ENCODE results near the gene NT5C2. TPM values are rescaled to one million over a fixed set of nuclear protein-coding genes. Genes with fewer than 3 reads are reported as not detected.

NT5C2 gene
- total RNA-seq, 4 donors from 2014 or later, result 33.5 to 53.2 (median 35.3) TPM

- Histone ChIP-seq H3K4me3 (no peak overlapping the region), H3K27me3 (no peaks in the 10 kb centered on the region), H3K27ac (peak overlapping the region in 3 of 4 donors; percentile 1 to 45 (median 39)), H3K36me3 (peaks cover 9 to 90% of the 10 kb centered on the region in 2 donors), H3K9me3 (no peaks in the 10 kb centered on the region), H3K4me1 (no peaks in the 10 kb centered on the region)
- DNase-seq (no peak), ATAC-seq (no peak)
- TF ChIP-seq, protein P1, sequence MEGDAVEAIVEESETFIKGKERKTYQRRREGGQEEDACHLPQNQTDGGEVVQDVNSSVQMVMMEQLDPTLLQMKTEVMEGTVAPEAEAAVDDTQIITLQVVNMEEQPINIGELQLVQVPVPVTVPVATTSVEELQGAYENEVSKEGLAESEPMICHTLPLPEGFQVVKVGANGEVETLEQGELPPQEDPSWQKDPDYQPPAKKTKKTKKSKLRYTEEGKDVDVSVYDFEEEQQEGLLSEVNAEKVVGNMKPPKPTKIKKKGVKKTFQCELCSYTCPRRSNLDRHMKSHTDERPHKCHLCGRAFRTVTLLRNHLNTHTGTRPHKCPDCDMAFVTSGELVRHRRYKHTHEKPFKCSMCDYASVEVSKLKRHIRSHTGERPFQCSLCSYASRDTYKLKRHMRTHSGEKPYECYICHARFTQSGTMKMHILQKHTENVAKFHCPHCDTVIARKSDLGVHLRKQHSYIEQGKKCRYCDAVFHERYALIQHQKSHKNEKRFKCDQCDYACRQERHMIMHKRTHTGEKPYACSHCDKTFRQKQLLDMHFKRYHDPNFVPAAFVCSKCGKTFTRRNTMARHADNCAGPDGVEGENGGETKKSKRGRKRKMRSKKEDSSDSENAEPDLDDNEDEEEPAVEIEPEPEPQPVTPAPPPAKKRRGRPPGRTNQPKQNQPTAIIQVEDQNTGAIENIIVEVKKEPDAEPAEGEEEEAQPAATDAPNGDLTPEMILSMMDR (IDR thresholded peaks at IDR 0.05 in 4 of 5, conservative IDR thresholded peaks at IDR 0.05 in 1 of 5), result no peak
- no peak for TF ChIP-seq POLR2A (IDR thresholded peaks at IDR 0.05)
- in situ Hi-C loops (cut with MboI; ENCODE audit: low sequenced_read_pairs in 4 of 4), result no loop called here
- intact Hi-C loops (cut with DNase I; ENCODE audit: low total_unique reads), result no loop called here
Measured at GRCh38 chr10:103096130-103096529, 96.9 kb downstream of the NT5C2 start.

GRCh38 chr10:103095005-103095404 is 98.1 kb downstream of the NT5C2 start:
- TF ChIP-seq, protein P1 (IDR thresholded peaks at IDR 0.05 in 4 of 5, conservative IDR thresholded peaks at IDR 0.05 in 1 of 5), result no peak
- TF ChIP-seq POLR2A (IDR thresholded peaks at IDR 0.05), result no peak
- peak overlapping the region in 1 of 4 donors; percentile 39 for H3K27ac ChIP-seq
- H3K4me1 ChIP-seq, result no peaks in the 10 kb centered on the region
- DNase-seq (no peak), ATAC-seq (no peak)
- H3K9me3 ChIP-seq, result no peaks in the 10 kb centered on the region
- in situ Hi-C loops (cut with MboI; ENCODE audit: low sequenced_read_pairs in 4 of 4), result no loop called here
- peaks cover 10 to 92% of the 10 kb centered on the region in 2 donors for H3K36me3 ChIP-seq
- intact Hi-C loops (cut with DNase I; ENCODE audit: low total_unique reads), result no loop called here
- H3K27me3 ChIP-seq, result no peaks in the 10 kb centered on the region
- no peak overlapping the region for H3K4me3 ChIP-seq

DNA sequence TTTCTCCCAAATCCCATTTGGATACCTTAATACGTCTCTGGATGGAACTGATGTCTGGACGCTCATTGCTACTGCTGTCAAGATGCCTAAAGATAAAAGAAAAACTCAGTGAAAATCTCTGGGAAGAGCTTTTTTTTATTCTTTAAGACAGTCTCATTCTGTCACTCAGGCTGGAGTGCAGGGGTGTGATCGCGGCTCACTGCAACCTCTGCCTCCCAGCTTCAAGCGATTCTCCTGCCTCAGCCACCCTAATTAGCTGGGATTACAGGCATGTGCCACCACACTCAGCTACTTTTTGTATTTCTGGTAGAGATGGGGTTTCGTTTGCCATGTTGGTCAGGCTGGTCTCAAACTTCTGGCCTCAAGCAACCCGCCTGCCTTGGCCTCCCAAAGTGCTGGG is 102.2 kb downstream of the NT5C2 start:
- H3K4me3 ChIP-seq, result no peak overlapping the region
- H3K27ac ChIP-seq, result peak overlapping the region in 1 of 4 donors; percentile 5
- in situ Hi-C loops (cut with MboI; ENCODE audit: low sequenced_read_pairs in 4 of 4) (no loop called here), intact Hi-C loops (cut with DNase I; ENCODE audit: low total_unique reads) (no loop called here)
- DNase-seq (no peak), ATAC-seq (no peak)
- H3K9me3 ChIP-seq, result no peaks in the 10 kb centered on the region
- no peaks in the 10 kb centered on the region for H3K4me1 ChIP-seq
- H3K36me3 ChIP-seq, result peaks cover 11 to 99% of the 10 kb centered on the region in 2 donors
- no peaks in the 10 kb centered on the region for H3K27me3 ChIP-seq
- TF ChIP-seq, protein P1 (IDR thresholded peaks at IDR 0.05 in 4 of 5, conservative IDR thresholded peaks at IDR 0.05 in 1 of 5), result no peak
- TF ChIP-seq POLR2A (IDR thresholded peaks at IDR 0.05), result no peak

DNA sequence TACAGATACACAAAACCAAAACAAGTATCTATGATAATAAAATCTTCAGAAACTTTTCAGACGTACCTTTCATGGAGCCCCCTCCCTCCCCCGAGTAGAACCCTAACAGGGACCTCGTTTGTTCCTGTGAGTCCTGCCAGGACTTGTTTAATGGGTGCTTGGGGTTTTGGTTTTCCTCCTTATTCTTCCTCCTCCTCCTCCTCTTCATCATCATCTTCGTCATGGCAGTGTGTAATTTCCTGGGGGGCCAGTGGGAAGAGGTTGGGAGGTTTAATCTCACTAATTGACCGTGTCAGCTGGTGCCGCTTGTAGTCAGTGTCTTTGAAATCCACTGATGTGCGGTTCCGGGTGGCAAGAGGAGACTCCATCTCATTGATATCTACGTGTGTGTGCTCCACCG is 103.6 kb downstream of the NT5C2 start:
- Histone ChIP-seq H3K4me3 (no peak overlapping the region), H3K36me3 (peaks cover 11 to 99% of the 10 kb centered on the region in 2 donors), H3K27ac (no peak overlapping the region), H3K27me3 (no peaks in the 10 kb centered on the region), H3K9me3 (no peaks in the 10 kb centered on the region), H3K4me1 (no peaks in the 10 kb centered on the region)
- ATAC-seq (no peak), DNase-seq (no peak)
- in situ Hi-C loops (cut with MboI; ENCODE audit: low sequenced_read_pairs in 4 of 4) (no loop called here), intact Hi-C loops (cut with DNase I; ENCODE audit: low total_unique reads) (no loop called here)
- TF ChIP-seq, protein P1 (IDR thresholded peaks at IDR 0.05 in 4 of 5, conservative IDR thresholded peaks at IDR 0.05 in 1 of 5), result no peak
- no peak for TF ChIP-seq POLR2A (IDR thresholded peaks at IDR 0.05)

GRCh38 chr10:103086799-103087198 is 106.3 kb downstream of the NT5C2 start:
- DNase-seq, result no peak
- intact Hi-C loops (cut with DNase I; ENCODE audit: low total_unique reads), result no loop called here
- Histone ChIP-seq H3K9me3 (no peaks in the 10 kb centered on the region), H3K27ac (no peak overlapping the region), H3K27me3 (no peaks in the 10 kb centered on the region), H3K4me1 (no peaks in the 10 kb centered on the region), H3K36me3 (peaks cover 7 to 81% of the 10 kb centered on the region in 2 donors), H3K4me3 (no peak overlapping the region)
- no peak for TF ChIP-seq POLR2A (IDR thresholded peaks at IDR 0.05)
- TF ChIP-seq, protein P1 (IDR thresholded peaks at IDR 0.05 in 4 of 5, conservative IDR thresholded peaks at IDR 0.05 in 1 of 5), result no peak
- no peak for ATAC-seq
- in situ Hi-C loops (cut with MboI; ENCODE audit: low sequenced_read_pairs in 4 of 4), result no loop called here
